ENCODE measurements around the gene PROM1. TPM values are rescaled to one million over a fixed set of nuclear protein-coding genes. Genes with fewer than 3 reads are reported as not detected.

Gene PROM1
- total and polyA plus RNA-seq, 8 donors: 3.5 to 124 (median 12.3) TPM

DNA sequence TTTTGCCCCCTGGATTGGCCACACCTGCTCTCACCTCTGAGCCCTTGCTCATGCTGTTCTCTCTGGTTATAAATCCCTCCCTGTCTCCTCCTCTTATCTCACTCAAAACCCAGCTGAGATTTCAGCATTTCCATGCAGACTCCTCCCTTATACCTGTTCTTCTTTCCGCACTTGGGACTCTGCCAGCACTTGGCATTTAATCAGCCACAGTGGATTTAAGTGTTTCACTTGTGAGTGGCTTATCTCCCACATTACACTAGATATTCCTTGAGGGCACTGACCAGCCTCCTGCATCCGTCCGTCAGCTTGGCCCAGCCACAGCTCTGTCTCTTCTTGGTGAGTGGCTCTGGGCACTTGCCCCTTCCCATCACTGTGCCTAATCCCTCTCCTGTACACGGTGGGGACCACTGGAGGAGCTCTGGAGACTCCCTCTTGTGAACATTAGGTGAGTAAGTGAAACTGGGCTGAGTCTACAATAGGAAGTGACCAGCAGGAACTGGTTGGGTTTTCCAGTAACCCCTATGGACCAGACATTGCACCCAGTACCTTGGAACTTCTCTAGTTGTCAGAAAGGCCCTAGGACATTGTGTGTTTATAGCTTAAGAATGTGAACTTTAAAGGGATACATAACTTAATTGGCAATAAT lies 165.2 kb downstream of the PROM1 start:
- no peaks in the 10 kb centered on the region for H3K9me3 ChIP-seq
- H3K27me3 ChIP-seq: no peaks in the 10 kb centered on the region
- peaks cover 0 to 10% (median 0%) of the 10 kb centered on the region in 4 donors for H3K4me1 ChIP-seq
- no peak overlapping the region for H3K4me3 ChIP-seq
- intact Hi-C loops (cut with DNase I; ENCODE audit: low total_unique reads): no loop called here
- no peaks in the 10 kb centered on the region for H3K36me3 ChIP-seq
- 23 to 61% (median 38%) methylated on average over 4 of the region's 4 CpGs for WGBS, 5 donors
- H3K27ac ChIP-seq: peak overlapping the region in 1 of 5 donors; percentile 64
- TF ChIP-seq, protein P1, sequence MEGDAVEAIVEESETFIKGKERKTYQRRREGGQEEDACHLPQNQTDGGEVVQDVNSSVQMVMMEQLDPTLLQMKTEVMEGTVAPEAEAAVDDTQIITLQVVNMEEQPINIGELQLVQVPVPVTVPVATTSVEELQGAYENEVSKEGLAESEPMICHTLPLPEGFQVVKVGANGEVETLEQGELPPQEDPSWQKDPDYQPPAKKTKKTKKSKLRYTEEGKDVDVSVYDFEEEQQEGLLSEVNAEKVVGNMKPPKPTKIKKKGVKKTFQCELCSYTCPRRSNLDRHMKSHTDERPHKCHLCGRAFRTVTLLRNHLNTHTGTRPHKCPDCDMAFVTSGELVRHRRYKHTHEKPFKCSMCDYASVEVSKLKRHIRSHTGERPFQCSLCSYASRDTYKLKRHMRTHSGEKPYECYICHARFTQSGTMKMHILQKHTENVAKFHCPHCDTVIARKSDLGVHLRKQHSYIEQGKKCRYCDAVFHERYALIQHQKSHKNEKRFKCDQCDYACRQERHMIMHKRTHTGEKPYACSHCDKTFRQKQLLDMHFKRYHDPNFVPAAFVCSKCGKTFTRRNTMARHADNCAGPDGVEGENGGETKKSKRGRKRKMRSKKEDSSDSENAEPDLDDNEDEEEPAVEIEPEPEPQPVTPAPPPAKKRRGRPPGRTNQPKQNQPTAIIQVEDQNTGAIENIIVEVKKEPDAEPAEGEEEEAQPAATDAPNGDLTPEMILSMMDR (IDR thresholded peaks at IDR 0.05): no peak
- peak in 1 of 3 donors; percentile 23 for TF ChIP-seq POLR2AphosphoS5 (IDR thresholded peaks at IDR 0.05)
- DNase-seq: peak; percentile 69 to 84

Other genes with a start within 250 kb of the PROM1 start
- gene FGFBP1, start 145.3 kb downstream of the PROM1 start, total RNA-seq: under 1 TPM in 1 of 5 donors, not detected in 4; 0.73 TPM
- 100 to 1,000 TPM in 1 of 3 donors, under 1 TPM in 2; 0.61 to 105 (median 0.68) TPM for gene FGFBP1, start 145.3 kb downstream of the PROM1 start, polyA plus RNA-seq
- 1 to 10 TPM in 3 of 5 donors, under 1 TPM in 1, not detected in 1; 0.58 to 4.9 (median 1.1) TPM for gene FGFBP2, start 120.8 kb downstream of the PROM1 start, total RNA-seq
- gene FGFBP2, start 120.8 kb downstream of the PROM1 start, polyA plus RNA-seq: 1 to 10 TPM in 1 of 3 donors, under 1 TPM in 2; 0.37 to 6.0 (median 0.63) TPM
- 10 to 100 TPM; 12.8 to 97.8 (median 33.0) TPM for gene TAPT1, start 142.4 kb upstream of the PROM1 start, total RNA-seq
- gene TAPT1, start 142.4 kb upstream of the PROM1 start, polyA plus RNA-seq: 10 to 100 TPM in 1 of 3 donors, 1 to 10 TPM in 2; 5.9 to 10.8 (median 7.6) TPM